Fibroblast of skin of right quadriceps (primary cell): ENCODE results near the gene YTHDF1.
A peak's percentile ranks its signal among the peaks of the same experiment; 100 is the strongest.
"Not testable (repeated sequence)": the region's sequence is repeated elsewhere in the genome, so short reads cannot be mapped to it uniquely, and the experiment has no call there.

Experiments
- DNase-seq: peaks from one replicate; pipeline ENCODE4 v3.0.0-alpha.2; 2013

The YTHDF1 gene

DNA sequence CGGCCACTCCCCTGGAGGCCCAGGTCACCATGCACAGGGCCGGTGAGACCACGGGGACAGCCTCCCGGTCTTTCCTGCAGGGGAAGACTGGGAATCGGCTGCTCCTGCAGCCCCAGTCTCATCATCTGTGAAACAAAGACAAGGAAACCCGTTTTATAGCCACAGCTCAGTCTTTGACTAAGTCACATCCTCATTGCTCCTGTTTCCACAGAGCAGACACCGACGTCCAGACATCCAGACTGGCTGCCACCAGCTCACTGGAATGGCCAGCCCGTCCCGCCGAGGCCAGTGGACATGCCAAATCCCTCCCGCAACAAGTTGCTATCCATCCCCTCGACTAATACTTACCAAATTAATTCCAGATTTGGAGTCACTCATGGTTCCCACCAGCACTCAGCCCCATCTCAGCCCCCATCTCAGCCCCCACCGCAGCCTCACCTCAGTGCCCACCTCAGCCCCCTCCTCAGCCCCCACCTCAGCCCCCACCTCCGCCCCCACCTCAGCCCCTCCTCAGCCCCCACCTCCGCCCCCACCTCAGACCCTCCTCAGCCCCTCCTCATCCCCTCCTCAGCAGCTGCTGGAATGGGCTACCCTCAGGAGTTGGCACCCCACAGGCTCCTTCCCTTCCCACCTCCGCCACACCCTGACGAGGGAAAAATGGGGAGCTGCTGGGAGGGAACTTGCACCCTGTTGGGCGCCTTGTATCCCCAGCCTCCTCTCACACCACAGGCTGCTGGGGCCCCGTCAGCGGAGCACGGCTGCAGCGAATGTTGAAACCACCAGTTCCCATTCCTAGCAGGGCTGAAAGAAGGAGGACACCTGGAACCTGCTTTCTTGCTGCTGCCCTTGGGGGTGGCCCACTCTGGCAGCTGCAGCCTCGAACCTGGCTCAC, 48.7 kb downstream of the YTHDF1 start:
- DNase-seq, result peak; percentile 5

- DNase-seq, result no peak
Observed at GRCh38 chr20:63166193-63167020, 49.5 kb downstream of the YTHDF1 start.

DNA sequence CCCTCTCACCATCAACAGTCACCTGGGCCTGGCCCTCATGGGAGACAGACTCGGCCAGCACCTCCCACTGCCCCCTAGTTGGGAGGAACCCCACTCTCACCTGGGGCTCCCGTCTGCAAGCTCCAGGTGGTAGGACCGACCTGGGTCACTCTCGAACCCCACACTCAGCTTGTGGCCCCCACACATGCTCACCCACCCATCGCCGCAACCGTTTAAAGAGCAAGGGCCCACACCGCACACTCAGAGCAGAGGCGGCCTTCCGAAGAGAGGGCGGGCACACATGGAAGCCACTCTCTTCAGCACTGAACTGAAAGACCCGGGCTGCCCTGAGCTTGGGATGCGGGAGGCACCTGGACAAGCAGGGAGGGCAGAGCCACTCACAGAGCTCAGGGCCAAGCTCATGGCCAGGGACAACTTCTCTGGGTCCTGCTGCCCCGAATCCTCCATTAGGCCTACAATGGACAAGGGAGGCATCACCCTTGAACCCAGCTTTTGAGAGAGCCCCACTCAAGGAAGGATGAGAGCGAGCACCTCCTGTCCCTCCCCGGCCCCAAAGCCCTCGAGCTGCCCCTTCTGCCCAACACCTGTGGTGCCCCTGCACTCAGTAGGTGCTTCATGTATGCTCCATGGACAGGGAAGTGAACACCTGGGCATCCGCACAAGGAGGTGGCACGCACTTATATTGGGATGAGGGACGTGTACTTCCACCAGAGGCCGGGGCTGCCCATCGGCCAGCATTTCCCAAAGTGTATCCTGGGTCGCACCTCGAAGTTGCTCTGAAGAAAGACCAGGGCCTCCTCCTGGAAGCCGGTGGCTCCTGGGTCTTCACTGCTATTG, 50.4 kb downstream of the YTHDF1 start:
- DNase-seq, result no peak

DNA sequence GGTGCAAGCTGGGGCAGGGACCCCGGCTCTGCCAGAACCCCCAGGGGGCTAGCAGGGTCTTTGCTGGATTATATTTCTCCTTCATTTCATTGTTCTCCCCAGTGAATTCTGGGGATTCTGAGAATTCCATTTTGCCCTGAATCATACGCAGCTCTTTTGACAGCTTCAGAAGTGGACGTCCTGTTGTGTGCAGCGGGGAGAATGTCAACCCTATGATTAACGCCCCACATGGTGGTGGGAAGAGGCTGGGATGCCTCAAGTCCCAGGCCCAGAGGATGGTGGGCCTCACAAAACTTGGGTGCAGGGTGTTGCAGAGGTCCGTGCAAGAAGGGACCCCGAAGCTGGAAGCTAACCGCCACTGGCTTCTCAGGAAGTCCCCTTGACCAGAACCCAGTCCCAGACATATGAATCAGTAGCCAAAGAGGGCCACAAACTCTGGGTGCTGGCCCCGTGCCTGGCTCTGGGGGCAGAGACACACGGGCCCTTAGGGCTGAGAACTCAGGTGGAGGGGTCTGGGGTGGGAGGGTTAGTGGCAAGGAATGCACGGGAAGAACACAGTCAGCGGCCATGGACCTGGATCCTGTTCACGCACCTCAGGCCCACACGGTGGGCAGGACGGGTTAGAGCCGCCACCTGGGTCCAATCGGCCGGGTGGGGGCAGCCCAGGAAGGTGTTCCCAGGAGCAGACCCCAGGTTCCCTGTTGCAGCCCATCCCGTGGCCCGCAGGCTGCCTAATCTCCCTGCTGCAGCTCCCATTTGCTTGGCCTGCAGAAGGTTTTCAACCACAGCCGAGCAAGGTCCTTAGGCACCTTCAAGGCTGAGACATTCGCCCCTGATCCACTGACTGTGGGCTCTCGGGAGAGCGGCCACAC, 51.2 kb downstream of the YTHDF1 start:
- no peak for DNase-seq

DNA sequence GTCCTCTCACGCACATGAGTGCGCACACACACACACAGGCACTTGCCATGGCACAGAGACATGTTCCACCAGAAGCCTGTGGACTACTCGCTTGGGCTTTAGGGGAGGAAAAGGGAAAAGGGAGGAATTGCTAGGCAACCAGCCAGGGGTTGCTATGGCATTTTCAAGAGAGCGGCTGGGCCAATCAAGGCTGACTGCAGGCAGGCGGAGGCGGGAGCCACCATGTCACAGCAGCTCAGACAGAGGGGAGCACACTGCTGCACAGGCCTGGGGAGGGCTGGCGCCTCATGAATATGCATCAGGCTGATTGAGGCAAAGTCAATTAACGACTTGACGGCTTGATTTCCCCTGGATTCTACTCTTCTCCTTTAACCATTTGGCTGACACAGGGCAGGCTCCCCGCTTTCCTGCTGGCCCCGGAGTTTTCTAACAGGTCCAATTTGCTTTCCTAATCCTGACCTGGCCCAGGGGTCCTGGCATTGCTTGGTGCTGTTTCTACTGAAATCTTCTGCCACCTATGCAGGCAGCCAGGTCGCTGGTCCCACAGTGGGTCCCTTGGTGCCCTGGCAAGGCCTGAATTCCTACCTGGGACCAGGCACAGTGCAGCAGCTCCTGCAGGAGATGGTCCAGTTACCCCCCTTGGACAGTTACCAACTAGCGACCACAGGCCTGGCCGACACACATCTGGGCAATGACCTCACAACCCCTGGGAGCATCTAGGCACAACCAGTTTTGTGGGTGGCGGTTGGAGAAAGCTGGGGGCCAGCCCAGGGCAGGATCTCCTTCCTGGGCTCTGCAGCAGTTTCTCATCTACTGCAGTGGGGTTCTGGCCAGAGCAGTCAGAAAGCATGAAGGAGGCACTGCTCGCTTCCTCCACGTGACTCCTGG, 52.1 kb downstream of the YTHDF1 start:
- no peak for DNase-seq

DNA sequence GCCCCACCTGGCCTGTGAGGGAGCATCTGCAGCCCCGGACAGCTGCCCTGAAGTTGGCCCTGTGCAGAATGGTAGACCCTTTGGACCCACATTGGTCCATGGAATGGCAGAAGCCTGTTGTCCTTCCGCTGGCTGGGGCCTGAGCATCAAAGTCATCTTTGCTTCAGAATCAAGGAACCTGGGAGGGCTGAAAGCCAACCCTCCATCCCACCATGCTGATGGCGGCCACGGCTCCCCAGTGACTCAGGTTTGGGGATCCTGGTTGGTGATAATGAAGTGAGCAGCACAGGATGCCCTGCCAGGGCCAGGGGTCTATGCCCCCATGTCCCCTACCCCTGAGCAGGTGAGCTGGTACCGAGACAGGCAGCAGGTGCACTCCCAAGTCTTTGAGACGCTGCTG, 52.8 kb downstream of the YTHDF1 start:
- no peak for DNase-seq

DNA sequence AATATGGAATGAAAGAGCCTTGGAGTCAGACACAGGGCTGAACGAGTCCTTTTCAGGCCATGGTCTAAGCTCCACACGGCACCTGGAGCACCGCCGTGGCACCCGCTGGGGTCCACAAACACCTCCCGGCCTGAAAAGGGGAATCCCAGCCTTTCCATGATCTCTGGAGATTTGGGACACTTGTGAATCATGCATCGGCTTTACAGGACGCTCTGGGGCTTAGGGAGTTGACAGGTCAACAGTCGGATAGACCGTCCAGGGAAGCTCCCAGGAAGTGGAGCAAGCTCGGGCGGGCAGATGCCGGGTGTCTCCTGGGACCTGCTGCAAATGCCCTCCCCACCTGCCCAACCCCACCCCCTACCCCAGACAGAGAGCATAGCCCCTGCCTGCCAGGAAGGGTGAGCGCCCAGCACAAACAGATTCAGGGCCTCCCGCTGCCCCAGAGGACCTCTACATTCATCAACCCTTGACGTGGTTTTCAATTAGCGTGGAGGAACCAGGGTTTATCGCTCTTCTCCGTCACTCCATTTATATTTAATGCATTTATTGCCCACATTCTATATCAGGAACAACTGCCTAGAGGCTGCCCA, 53.6 kb downstream of the YTHDF1 start:
- no peak for DNase-seq

DNA sequence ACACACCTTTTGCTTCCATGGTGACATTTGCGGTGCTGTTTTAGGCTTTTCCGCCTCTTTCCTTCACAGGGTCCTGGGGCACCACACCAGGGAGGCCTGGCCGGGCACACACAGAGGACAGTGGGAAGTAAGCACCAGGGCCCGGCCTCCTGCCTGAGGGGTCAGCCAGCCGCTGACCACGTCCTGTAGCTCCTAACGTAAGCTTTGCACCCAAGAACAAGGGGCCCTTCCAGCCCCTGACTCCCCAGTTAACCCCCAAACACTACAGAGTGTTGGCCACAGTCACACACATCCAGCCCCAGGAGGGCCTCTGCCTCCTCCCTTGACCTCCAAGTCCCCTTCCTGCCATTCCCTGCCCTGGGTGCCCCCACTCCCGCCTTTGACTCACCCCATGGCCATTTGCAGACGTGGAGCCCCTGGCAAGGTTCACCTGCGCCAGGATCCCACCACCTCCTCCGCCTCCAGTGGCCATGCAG, 54.7 kb downstream of the YTHDF1 start:
- DNase-seq, result no peak

DNA sequence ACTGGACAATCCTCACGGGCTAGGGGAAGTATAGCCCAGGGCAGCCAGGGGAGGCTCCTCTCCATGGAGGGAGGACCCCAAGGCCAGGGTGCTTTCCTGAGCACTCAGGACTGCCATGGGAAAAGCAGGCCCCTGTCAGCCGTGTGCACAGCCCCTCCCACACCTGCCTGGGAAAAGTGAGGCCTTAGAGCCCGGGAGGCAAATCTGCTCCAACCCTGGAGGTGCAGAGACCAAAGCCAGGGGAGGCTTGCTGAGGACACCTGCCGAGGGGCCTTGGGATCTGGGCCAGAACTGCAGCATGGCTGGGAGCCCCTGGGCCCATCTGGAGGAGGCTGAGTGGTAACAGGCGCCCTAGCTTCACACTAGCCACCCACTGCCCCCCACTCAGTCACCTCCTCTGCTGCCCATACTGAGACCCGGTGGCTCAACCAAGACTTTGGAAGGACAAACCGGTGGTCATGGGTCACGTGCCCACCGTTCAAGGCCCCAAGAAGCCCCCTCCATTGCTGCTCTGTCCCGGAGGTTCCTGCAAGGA, 55.2 kb downstream of the YTHDF1 start:
- DNase-seq, result no peak

- no peak for DNase-seq
Observed at GRCh38 chr20:63159826-63160640, 55.9 kb downstream of the YTHDF1 start.

DNA sequence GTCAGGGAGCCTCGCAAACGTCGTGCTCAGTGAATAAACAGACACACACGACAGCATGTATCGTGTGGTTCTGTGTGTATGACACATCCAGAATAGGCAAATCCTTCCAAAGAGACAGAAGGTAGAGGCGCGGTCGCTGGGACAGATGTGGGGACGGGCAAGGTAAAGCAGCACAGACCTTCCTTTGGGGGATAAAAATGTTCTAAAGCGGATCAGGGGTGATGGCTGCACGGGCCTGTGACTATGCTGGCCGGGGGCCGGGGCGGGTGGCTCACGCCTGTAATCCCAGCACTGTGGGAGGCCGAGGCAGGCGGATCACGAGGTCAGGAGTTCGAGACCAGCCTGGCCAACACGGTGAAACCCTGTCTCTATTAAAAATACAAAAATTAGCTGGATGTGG, 56.7 kb downstream of the YTHDF1 start:
- not testable (repeated sequence) for DNase-seq

DNA sequence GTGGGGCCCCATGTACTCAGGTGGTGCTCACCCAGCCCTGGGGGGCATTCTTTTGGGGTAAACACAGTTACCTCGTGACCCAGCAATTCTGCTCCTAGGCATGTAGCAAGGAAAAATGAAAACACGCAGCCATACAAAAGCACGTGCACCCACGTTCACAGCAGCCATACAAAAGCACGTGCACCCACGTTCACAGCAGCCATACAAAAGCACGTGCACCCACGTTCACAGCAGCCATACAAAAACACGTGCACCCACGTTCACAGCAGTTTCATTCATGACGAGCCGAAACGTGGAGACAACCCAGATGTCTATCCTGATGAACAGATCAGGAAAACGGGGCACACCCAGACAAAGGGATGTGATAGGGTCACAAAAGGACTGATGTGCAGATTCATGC, 57.1 kb downstream of the YTHDF1 start:
- DNase-seq, result no peak

- no peak for DNase-seq
Observed at GRCh38 chr20:63158352-63158751, 57.6 kb downstream of the YTHDF1 start.

GRCh38 chr20:63157431-63157830, 58.5 kb downstream of the YTHDF1 start:
- DNase-seq, result not testable (repeated sequence)

DNA sequence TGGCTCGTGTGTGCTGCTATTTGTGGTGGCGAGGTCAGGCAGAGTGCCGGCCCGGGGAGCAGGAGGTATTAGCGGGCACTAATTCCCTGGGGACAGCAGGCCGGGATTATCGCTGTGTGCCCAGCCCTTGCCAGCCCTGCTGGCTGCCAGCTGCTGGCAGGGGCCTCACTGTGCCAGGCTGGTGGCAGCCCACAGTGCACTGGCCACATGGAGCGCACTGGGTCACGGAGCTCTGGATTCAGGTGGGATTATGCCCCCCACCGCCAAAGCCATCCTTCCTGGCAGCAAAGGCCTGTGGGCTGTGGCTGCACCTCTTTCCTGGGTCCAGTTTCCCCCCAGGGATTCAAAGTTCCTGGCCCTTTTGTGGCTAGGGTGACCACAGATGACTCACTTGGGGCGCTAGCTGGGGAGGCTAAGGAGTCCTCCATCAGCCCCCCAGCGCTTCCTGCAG, 59.7 kb downstream of the YTHDF1 start:
- DNase-seq, result no peak

- DNase-seq, result no peak
Observed at GRCh38 chr20:63155266-63156165, 60.4 kb downstream of the YTHDF1 start.

GRCh38 chr20:63154395-63154794, 61.5 kb downstream of the YTHDF1 start:
- DNase-seq, result no peak
